Fibroblast of the aortic adventitia (primary cell): ENCODE data around the gene TRAF3IP1. TPM values are rescaled to one million over a fixed set of nuclear protein-coding genes. Genes with fewer than 3 reads are reported as not detected.
"Not testable (repeated sequence)": the region's sequence is repeated elsewhere in the genome, so short reads cannot be mapped to it uniquely, and the experiment has no call there.

ENCODE experiments used
- DNase-seq: peaks from one replicate; pipeline ENCODE4 v3.0.0-alpha.2; 2010; ENCODE audit warnings: low read depth
- H3K4me3 ChIP-seq: 2 replicates; pipeline ENCODE4 v1.5.1; 2011; ENCODE audit warnings: low read depth, mild to moderate bottlenecking, control low read depth, low read length, moderate library complexity
- CTCF ChIP-seq: IDR thresholded peaks from 2 replicates; pipeline ENCODE4 v1.5.1; 2011; ENCODE audit warnings: mild to moderate bottlenecking, low read length, control low read depth, inconsistent platforms; ENCODE audit not compliant: insufficient read depth
- total RNA-seq: library from RNA; depleted of rRNA; stranded (reverse); fragments of >200 nt; gene quantifications from 2 replicates; pipeline ENCODE4 v1.2.3, GENCODE V29; 2012; ENCODE audit warnings: low replicate concordance

TRAF3IP1 gene
- total RNA-seq, 1 donor = 8.4 TPM

- H3K4me3 ChIP-seq = no peak overlapping the region
- DNase-seq = no peak
- no peak for TF ChIP-seq CTCF
Observed at GRCh38 chr2:238370094-238370822, 49.9 kb downstream of the TRAF3IP1 start.

GRCh38 chr2:238370823-238371372 lies 50.6 kb downstream of the TRAF3IP1 start:
- no peak overlapping the region for H3K4me3 ChIP-seq
- TF ChIP-seq CTCF = peak; percentile 90
- DNase-seq = peak; percentile 87

- H3K4me3 ChIP-seq, DNase-seq: not testable (repeated sequence)
Observed at GRCh38 chr2:238372277-238372676, 52.0 kb downstream of the TRAF3IP1 start.

GRCh38 chr2:238376884-238377391 lies 56.6 kb downstream of the TRAF3IP1 start:
- no peak for TF ChIP-seq CTCF
- no peak for DNase-seq
- H3K4me3 ChIP-seq = no peak overlapping the region

- no peak for DNase-seq
- no peak for TF ChIP-seq CTCF
- H3K4me3 ChIP-seq = no peak overlapping the region
Observed at GRCh38 chr2:238378230-238379095, 58.1 kb downstream of the TRAF3IP1 start.

GRCh38 chr2:238379096-238379810 lies 58.9 kb downstream of the TRAF3IP1 start:
- H3K4me3 ChIP-seq = no peak overlapping the region
- peak; percentile 69 for DNase-seq
- TF ChIP-seq CTCF = no peak
